GM23338 (cell line): ENCODE results near the gene EFNA4. TPM values are rescaled to one million over a fixed set of nuclear protein-coding genes. Genes with fewer than 3 reads are reported as not detected.
A peak's percentile ranks its signal among the peaks of the same experiment; 100 is the strongest.

Experiments used
- ATAC-seq: fragments of 200-7000 bp; cut with Tn5 transposase; 3 replicates; pipeline ENCODE4 v1.9.1; 2020
- DNase-seq: peaks from one replicate; pipeline ENCODE4 v3.0.0-alpha.2; 2015; ENCODE audit warnings: low spot score
- H2AFZ ChIP-seq: fragments of 200-600 bp; sonication (generic); 2 replicates; pipeline ENCODE4 v1.8.0; 2016; ENCODE audit warnings: antibody characterized with exemption, mild to moderate bottlenecking, moderate library complexity
- H3F3A ChIP-seq: fragments of 200-600 bp; sonication (generic); replicated peaks from 2 replicates; pipeline ENCODE4 v1.8.0; 2017; ENCODE audit warnings: antibody characterized with exemption, mixed run types, low read depth
- H3K27ac ChIP-seq: fragments of 200-600 bp; sonication (generic); 2 replicates; pipeline ENCODE4 v1.6.1; 2016; ENCODE audit warnings: low read depth
- H3K27me3 ChIP-seq: fragments of 200-600 bp; sonication (generic); 2 replicates; pipeline ENCODE4 v1.8.0; 2016; ENCODE audit warnings: mild to moderate bottlenecking, mixed run types, moderate library complexity; ENCODE audit not compliant: insufficient read depth
- H3K36me3 ChIP-seq: fragments of 200-600 bp; sonication (generic); 2 replicates; pipeline ENCODE4 v1.8.0; 2016; ENCODE audit warnings: mild to moderate bottlenecking; ENCODE audit not compliant: insufficient read depth
- H3K4me1 ChIP-seq: fragments of 200-600 bp; sonication (generic); 2 replicates; pipeline ENCODE4 v1.8.0; 2016; ENCODE audit warnings: mild to moderate bottlenecking, moderate library complexity; ENCODE audit not compliant: insufficient read depth
- H3K4me2 ChIP-seq: fragments of 200-600 bp; sonication (generic); 2 replicates; pipeline ENCODE4 v1.7.1; 2017; ENCODE audit warnings: mixed run types
- H3K4me3 ChIP-seq: fragments of 200-600 bp; sonication (generic); 2 replicates; pipeline ENCODE4 v1.6.1; 2016; ENCODE audit warnings: mixed run types
- H3K79me2 ChIP-seq: fragments of 200-600 bp; sonication (generic); replicated peaks from 2 replicates; pipeline ENCODE4 v1.8.0; 2017; ENCODE audit warnings: mild to moderate bottlenecking; ENCODE audit not compliant: insufficient read depth
- H3K9me2 ChIP-seq: fragments of 200-600 bp; sonication (generic); 2 replicates; pipeline ENCODE4 v1.8.0; 2017; ENCODE audit not compliant: insufficient read depth
- H4K20me1 ChIP-seq: fragments of 200-600 bp; sonication (generic); replicated peaks from 2 replicates; pipeline ENCODE4 v1.8.0; 2017; ENCODE audit warnings: mild to moderate bottlenecking; ENCODE audit not compliant: insufficient read depth
- H3K27ac Mint-ChIP-seq: 2 replicates; pipeline ENCODE4 v1.8.0; 2020; ENCODE audit warnings: inconsistent platforms, mild to moderate bottlenecking, moderate library complexity, mixed read lengths
- H3K27me3 Mint-ChIP-seq: 3 replicates; pipeline ENCODE4 v1.8.0; 2022; ENCODE audit warnings: low read depth, mild to moderate bottlenecking, moderate library complexity, mixed read lengths, inconsistent platforms; ENCODE audit not compliant: insufficient read depth, poor library complexity
- H3K36me3 Mint-ChIP-seq: 3 replicates; pipeline ENCODE4 v1.8.0; 2021; ENCODE audit warnings: low read depth, mild to moderate bottlenecking, inconsistent platforms, moderate library complexity, mixed read lengths
- H3K4me1 Mint-ChIP-seq: 3 replicates; pipeline ENCODE4 v1.8.0; 2020; ENCODE audit warnings: mild to moderate bottlenecking, inconsistent platforms, mixed read lengths
- H3K4me3 Mint-ChIP-seq: 3 replicates; pipeline ENCODE4 v1.8.0; 2021; ENCODE audit warnings: moderate library complexity, mild to moderate bottlenecking, inconsistent platforms, mixed read lengths
- H3K9me3 Mint-ChIP-seq: 3 replicates; pipeline ENCODE4 v1.8.0; 2020; ENCODE audit warnings: moderate library complexity, mild to moderate bottlenecking, inconsistent platforms, mixed read lengths
- CREB1 ChIP-seq: fragments of 250-450 bp; sonication (Bioruptor Pico); IDR thresholded peaks from 2 replicates; pipeline ENCODE4 v1.5.0; 2020; ENCODE audit warnings: low read depth, mild to moderate bottlenecking, moderate library complexity
- EZH2 ChIP-seq: fragments of 200-600 bp; sonication (generic); IDR thresholded peaks from one replicate; pipeline ENCODE4 v1.8.0; 2017; ENCODE audit warnings: antibody characterized with exemption, mild to moderate bottlenecking, low read depth; ENCODE audit not compliant: unreplicated experiment
- EZH2phosphoT487 ChIP-seq: fragments of 200-600 bp; sonication (generic); IDR thresholded peaks from one replicate; pipeline ENCODE4 v1.8.1; 2018; ENCODE audit warnings: antibody characterized with exemption; ENCODE audit not compliant: unreplicated experiment
- JUNB ChIP-seq: IDR thresholded peaks from one replicate; pipeline ENCODE4 v1.6.1; 2016; ENCODE audit warnings: antibody characterized with exemption; ENCODE audit not compliant: unreplicated experiment
- NANOG ChIP-seq: IDR thresholded peaks from 2 replicates; pipeline ENCODE4 v1.6.1; 2016; ENCODE audit warnings: antibody characterized with exemption, borderline replicate concordance
- POLR2AphosphoS5 ChIP-seq: IDR thresholded peaks from 2 replicates; pipeline ENCODE4 v1.6.1; 2016; ENCODE audit warnings: antibody characterized with exemption, low read depth
- STAT1 ChIP-seq: IDR thresholded peaks from one replicate; pipeline ENCODE4 v1.6.1; 2016; ENCODE audit warnings: antibody characterized with exemption; ENCODE audit not compliant: unreplicated experiment
- ZNF114 ChIP-seq: fragments of 250-450 bp; sonication (Bioruptor Pico); IDR thresholded peaks from 2 replicates; pipeline ENCODE4 v1.5.0; 2020; ENCODE audit warnings: mild to moderate bottlenecking, moderate library complexity
- ZNF331 ChIP-seq: fragments of 250-450 bp; sonication (Bioruptor Pico); IDR thresholded peaks from 2 replicates; pipeline ENCODE4 v1.5.0; 2020; ENCODE audit warnings: low read depth, mild to moderate bottlenecking, moderate library complexity
- polyA plus RNA-seq: library from polyadenylated mRNA; unstranded; fragments of >200 nt; fragmentation: Nextera tagmentation; extraction: Ambion mirVana; gene quantifications from 2 replicates; pipeline ENCODE4 v1.2.1, GENCODE V29; 2016
- total RNA-seq: library from RNA; depleted of rRNA; stranded (reverse); fragments of >200 nt; shearing (Covaris generic); gene quantifications from 2 replicates; pipeline ENCODE4 v1.2.3, GENCODE V29; 2014
- TF ChIP-seq, protein P1 (sequence below): fragments of 250-450 bp; sonication (Bioruptor Pico); IDR thresholded peaks from 2 replicates; pipeline ENCODE4 v1.5.0; 2020; ENCODE audit warnings: mild to moderate bottlenecking, moderate library complexity
- TF ChIP-seq, protein P2 (sequence below): IDR thresholded peaks from 2 replicates; pipeline ENCODE4 v1.6.1; 2016; ENCODE audit warnings: antibody characterized with exemption
- TF ChIP-seq, protein P3 (sequence below): IDR thresholded peaks from one replicate; pipeline ENCODE4 v1.6.1; 2018; ENCODE audit warnings: antibody characterized with exemption; ENCODE audit not compliant: unreplicated experiment
- TF ChIP-seq, protein P4 (sequence below), 2 experiments: fragments of 200-600 bp in 1 of 2; sonication (generic) in 1 of 2; conservative IDR thresholded peaks; 2 replicates each; pipeline versions ENCODE4 v1.5.1 to v1.6.1; 2016 to 2017; ENCODE audit warnings: antibody characterized with exemption in 2 of 2, low read depth in 2 of 2, mild to moderate bottlenecking in 2 of 2, moderate library complexity in 1 of 2

Gene EFNA4
- total and polyA plus RNA-seq, 2 experiments from 2014 or later, result 11.1 to 22.9 TPM

DNA sequence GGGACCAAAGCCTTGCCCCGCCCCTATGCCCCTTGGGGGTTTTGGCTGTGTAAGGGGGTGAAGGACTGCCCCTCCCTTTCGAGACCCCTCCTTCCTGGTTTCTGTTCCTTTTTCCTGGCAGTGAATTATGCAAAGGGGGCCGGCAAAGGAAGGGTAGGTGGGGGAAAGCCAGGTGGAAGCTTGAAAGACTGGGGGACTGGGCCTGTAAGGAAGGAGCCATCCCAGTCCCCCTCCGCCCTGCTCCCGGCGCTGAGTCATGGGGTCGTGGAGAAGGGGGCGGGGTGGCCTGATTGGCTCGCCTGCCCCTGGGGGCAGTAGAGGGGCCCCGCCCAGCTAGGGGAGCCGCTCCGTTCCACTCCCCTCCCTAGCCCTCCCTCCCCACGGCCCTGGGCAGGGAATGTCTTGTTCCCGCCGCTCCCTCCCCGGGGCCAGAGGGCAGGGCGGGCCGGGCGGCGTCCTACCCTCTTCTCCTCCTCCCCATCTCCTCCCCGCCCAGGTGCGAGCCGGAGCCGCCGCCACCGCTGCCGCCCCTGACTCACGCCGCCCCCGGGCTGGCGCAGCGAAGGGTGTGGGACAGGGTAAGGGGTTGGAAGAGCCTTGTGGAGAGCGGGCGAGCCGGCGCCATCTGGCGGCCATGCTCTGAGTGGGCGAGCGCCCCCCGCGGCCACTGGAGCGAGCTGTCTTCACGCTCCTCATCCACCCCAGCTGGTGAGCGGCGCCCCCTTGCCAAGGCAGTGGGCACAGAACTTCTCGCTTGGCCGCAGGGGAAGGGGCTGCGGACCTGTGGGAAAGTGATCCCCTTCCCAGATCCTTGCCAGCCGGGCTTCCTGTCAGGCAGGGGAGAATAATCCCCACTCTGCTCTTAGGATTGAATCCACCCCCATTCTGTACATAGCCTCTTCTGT lies 46.2 kb upstream of the EFNA4 start:
- Mint-ChIP-seq H3K27ac (peak overlapping the region; percentile 98), H3K27me3 (peaks cover 26% of the 10 kb centered on the region), H3K36me3 (peaks cover 34% of the 10 kb centered on the region), H3K4me1 (peaks cover 52% of the 10 kb centered on the region), H3K4me3 (peak overlapping the region; percentile 68), H3K9me3 (no peaks in the 10 kb centered on the region)
- Histone ChIP-seq H3K4me2 (peak overlapping the region; percentile 81), H3K36me3 (no peaks in the 10 kb centered on the region), H2AFZ (no peak overlapping the region), H3K4me1 (peaks cover 31% of the 10 kb centered on the region), H3F3A (0 out of 2 replicates have a peak, but pooled peaks cover 3% of the 10 kb centered on the region), H3K79me2 (peaks cover 5% of the 10 kb centered on the region), H3K27me3 (no peaks in the 10 kb centered on the region), H3K9me2 (no peaks in the 10 kb centered on the region), H3K4me3 (peak overlapping the region; percentile 66), H4K20me1 (peaks cover 6% of the 10 kb centered on the region; the same call in 1 of the 2 replicates), H3K27ac (peak overlapping the region; percentile 94)
- ATAC-seq, result peak; percentile 87
- DNase-seq, result peak; percentile 95
- TF ChIP-seq JUNB (no peak), NANOG (no peak), STAT1 (no peak), ZNF331 (CRISPR knock-in tag) (no peak), EZH2 (no peak), ZNF114 (no peak), CREB1 (CRISPR knock-in tag) (peak; percentile 3; the same call in 1 of the 2 replicates), POLR2AphosphoS5 (peak; percentile 71), EZH2phosphoT487 (no peak)
- TF ChIP-seq, protein P1, sequence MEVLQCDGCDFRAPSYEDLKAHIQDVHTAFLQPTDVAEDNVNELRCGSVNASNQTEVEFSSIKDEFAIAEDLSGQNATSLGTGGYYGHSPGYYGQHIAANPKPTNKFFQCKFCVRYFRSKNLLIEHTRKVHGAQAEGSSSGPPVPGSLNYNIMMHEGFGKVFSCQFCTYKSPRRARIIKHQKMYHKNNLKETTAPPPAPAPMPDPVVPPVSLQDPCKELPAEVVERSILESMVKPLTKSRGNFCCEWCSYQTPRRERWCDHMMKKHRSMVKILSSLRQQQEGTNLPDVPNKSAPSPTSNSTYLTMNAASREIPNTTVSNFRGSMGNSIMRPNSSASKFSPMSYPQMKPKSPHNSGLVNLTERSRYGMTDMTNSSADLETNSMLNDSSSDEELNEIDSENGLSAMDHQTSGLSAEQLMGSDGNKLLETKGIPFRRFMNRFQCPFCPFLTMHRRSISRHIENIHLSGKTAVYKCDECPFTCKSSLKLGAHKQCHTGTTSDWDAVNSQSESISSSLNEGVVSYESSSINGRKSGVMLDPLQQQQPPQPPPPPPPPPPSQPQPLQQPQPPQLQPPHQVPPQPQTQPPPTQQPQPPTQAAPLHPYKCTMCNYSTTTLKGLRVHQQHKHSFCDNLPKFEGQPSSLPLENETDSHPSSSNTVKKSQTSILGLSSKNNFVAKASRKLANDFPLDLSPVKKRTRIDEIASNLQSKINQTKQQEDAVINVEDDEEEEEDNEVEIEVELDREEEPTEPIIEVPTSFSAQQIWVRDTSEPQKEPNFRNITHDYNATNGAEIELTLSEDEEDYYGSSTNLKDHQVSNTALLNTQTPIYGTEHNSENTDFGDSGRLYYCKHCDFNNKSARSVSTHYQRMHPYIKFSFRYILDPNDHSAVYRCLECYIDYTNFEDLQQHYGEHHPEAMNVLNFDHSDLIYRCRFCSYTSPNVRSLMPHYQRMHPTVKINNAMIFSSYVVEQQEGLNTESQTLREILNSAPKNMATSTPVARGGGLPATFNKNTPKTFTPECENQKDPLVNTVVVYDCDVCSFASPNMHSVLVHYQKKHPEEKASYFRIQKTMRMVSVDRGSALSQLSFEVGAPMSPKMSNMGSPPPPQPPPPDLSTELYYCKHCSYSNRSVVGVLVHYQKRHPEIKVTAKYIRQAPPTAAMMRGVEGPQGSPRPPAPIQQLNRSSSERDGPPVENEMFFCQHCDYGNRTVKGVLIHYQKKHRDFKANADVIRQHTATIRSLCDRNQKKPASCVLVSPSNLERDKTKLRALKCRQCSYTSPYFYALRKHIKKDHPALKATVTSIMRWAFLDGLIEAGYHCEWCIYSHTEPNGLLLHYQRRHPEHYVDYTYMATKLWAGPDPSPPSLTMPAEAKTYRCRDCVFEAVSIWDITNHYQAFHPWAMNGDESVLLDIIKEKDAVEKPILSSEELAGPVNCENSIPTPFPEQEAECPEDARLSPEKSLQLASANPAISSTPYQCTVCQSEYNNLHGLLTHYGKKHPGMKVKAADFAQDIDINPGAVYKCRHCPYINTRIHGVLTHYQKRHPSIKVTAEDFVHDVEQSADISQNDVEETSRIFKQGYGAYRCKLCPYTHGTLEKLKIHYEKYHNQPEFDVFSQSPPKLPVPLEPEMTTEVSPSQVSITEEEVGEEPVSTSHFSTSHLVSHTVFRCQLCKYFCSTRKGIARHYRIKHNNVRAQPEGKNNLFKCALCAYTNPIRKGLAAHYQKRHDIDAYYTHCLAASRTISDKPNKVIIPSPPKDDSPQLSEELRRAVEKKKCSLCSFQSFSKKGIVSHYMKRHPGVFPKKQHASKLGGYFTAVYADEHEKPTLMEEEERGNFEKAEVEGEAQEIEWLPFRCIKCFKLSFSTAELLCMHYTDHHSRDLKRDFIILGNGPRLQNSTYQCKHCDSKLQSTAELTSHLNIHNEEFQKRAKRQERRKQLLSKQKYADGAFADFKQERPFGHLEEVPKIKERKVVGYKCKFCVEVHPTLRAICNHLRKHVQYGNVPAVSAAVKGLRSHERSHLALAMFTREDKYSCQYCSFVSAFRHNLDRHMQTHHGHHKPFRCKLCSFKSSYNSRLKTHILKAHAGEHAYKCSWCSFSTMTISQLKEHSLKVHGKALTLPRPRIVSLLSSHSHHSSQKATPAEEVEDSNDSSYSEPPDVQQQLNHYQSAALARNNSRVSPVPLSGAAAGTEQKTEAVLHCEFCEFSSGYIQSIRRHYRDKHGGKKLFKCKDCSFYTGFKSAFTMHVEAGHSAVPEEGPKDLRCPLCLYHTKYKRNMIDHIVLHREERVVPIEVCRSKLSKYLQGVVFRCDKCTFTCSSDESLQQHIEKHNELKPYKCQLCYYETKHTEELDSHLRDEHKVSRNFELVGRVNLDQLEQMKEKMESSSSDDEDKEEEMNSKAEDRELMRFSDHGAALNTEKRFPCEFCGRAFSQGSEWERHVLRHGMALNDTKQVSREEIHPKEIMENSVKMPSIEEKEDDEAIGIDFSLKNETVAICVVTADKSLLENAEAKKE (CRISPR knock-in tag), result no peak
- TF ChIP-seq, protein P2, sequence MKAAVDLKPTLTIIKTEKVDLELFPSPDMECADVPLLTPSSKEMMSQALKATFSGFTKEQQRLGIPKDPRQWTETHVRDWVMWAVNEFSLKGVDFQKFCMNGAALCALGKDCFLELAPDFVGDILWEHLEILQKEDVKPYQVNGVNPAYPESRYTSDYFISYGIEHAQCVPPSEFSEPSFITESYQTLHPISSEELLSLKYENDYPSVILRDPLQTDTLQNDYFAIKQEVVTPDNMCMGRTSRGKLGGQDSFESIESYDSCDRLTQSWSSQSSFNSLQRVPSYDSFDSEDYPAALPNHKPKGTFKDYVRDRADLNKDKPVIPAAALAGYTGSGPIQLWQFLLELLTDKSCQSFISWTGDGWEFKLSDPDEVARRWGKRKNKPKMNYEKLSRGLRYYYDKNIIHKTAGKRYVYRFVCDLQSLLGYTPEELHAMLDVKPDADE, result no peak
- TF ChIP-seq, protein P3, sequence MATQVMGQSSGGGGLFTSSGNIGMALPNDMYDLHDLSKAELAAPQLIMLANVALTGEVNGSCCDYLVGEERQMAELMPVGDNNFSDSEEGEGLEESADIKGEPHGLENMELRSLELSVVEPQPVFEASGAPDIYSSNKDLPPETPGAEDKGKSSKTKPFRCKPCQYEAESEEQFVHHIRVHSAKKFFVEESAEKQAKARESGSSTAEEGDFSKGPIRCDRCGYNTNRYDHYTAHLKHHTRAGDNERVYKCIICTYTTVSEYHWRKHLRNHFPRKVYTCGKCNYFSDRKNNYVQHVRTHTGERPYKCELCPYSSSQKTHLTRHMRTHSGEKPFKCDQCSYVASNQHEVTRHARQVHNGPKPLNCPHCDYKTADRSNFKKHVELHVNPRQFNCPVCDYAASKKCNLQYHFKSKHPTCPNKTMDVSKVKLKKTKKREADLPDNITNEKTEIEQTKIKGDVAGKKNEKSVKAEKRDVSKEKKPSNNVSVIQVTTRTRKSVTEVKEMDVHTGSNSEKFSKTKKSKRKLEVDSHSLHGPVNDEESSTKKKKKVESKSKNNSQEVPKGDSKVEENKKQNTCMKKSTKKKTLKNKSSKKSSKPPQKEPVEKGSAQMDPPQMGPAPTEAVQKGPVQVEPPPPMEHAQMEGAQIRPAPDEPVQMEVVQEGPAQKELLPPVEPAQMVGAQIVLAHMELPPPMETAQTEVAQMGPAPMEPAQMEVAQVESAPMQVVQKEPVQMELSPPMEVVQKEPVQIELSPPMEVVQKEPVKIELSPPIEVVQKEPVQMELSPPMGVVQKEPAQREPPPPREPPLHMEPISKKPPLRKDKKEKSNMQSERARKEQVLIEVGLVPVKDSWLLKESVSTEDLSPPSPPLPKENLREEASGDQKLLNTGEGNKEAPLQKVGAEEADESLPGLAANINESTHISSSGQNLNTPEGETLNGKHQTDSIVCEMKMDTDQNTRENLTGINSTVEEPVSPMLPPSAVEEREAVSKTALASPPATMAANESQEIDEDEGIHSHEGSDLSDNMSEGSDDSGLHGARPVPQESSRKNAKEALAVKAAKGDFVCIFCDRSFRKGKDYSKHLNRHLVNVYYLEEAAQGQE, result no peak
- TF ChIP-seq, protein P4, sequence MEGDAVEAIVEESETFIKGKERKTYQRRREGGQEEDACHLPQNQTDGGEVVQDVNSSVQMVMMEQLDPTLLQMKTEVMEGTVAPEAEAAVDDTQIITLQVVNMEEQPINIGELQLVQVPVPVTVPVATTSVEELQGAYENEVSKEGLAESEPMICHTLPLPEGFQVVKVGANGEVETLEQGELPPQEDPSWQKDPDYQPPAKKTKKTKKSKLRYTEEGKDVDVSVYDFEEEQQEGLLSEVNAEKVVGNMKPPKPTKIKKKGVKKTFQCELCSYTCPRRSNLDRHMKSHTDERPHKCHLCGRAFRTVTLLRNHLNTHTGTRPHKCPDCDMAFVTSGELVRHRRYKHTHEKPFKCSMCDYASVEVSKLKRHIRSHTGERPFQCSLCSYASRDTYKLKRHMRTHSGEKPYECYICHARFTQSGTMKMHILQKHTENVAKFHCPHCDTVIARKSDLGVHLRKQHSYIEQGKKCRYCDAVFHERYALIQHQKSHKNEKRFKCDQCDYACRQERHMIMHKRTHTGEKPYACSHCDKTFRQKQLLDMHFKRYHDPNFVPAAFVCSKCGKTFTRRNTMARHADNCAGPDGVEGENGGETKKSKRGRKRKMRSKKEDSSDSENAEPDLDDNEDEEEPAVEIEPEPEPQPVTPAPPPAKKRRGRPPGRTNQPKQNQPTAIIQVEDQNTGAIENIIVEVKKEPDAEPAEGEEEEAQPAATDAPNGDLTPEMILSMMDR (conservative IDR thresholded peaks at IDR 0.05; ENCODE audit: low read depth in 2 of 2), result peak; percentile 88 to 99
